Measurements from ENCODE around the gene FRMD8. TPM values are rescaled to one million over a fixed set of nuclear protein-coding genes. Genes with fewer than 3 reads are reported as not detected.

Gene FRMD8
- total RNA-seq, 2 donors from 2014 or later, result 36.1 to 106 TPM

- WGBS, result 74% methylated on average over 19 of the region's 19 CpGs
- H3K36me3 ChIP-seq, result no peaks in the 10 kb centered on the region
- H3K27ac ChIP-seq, result no peak overlapping the region
- DNase-seq (ENCODE audit: low spot score), result no peak
- H3K9me3 ChIP-seq, result no peaks in the 10 kb centered on the region
- intact Hi-C loops (cut with DNase I), result loop anchor here (5.0 kb wide), 1 partner anchor 149 kb away; the partner anchor contains the start of gene SCYL1
- H3K27me3 ChIP-seq (replicated peaks; ENCODE audit: insufficient read depth), result no peaks in the 10 kb centered on the region
- H3K4me1 ChIP-seq (replicated peaks), result peaks cover 4% of the 10 kb centered on the region
- TF ChIP-seq POLR2AphosphoS5 (IDR thresholded peaks at IDR 0.05) (no peak), CTCF (IDR thresholded peaks at IDR 0.05) (no peak), POLR2A (IDR thresholded peaks at IDR 0.05) (no peak)
- no peak overlapping the region for H3K4me3 ChIP-seq
Observed at GRCh38 chr11:65378208-65378927, 8.1 kb upstream of the FRMD8 start.

GRCh38 chr11:65378928-65379638 is 7.4 kb upstream of the FRMD8 start:
- peaks cover 4% of the 10 kb centered on the region for H3K4me1 ChIP-seq (replicated peaks)

GRCh38 chr11:65379698-65380459 is 6.6 kb upstream of the FRMD8 start:
- Histone ChIP-seq H3K9me3 (no peaks in the 10 kb centered on the region), H3K36me3 (no peaks in the 10 kb centered on the region), H3K27me3 (replicated peaks; ENCODE audit: insufficient read depth) (no peaks in the 10 kb centered on the region), H3K4me1 (replicated peaks) (peaks cover 4% of the 10 kb centered on the region), H3K27ac (peak overlapping the region; percentile 95 to 98), H3K4me3 (no peak overlapping the region)
- intact Hi-C loops (cut with DNase I), result loop anchor here (5.0 kb wide), 1 partner anchor 147 kb away; the partner anchor contains the start of gene SCYL1
- no peak for TF ChIP-seq CTCF (IDR thresholded peaks at IDR 0.05)
- TF ChIP-seq POLR2A (IDR thresholded peaks at IDR 0.05), result no peak
- TF ChIP-seq POLR2AphosphoS5 (IDR thresholded peaks at IDR 0.05), result no peak
- DNase-seq (ENCODE audit: low spot score), result no peak
- 85% methylated on average over 13 of the region's 13 CpGs for WGBS

More at GRCh38 chr11:65378928-65379638, 7.4 kb upstream of the FRMD8 start:
- DNase-seq (ENCODE audit: low spot score), result no peak
- no peak overlapping the region for H3K27ac ChIP-seq
- WGBS, result 93% methylated on average over 14 of the region's 14 CpGs
- intact Hi-C loops (cut with DNase I), result loop anchor here (5.0 kb wide), 1 partner anchor 148 kb away; the partner anchor contains the start of gene SCYL1
- H3K9me3 ChIP-seq, result no peaks in the 10 kb centered on the region
- H3K36me3 ChIP-seq, result no peaks in the 10 kb centered on the region
- H3K27me3 ChIP-seq (replicated peaks; ENCODE audit: insufficient read depth), result no peaks in the 10 kb centered on the region
- no peak overlapping the region for H3K4me3 ChIP-seq
- TF ChIP-seq POLR2AphosphoS5 (IDR thresholded peaks at IDR 0.05), result no peak
- no peak for TF ChIP-seq POLR2A (IDR thresholded peaks at IDR 0.05)
- no peak for TF ChIP-seq CTCF (IDR thresholded peaks at IDR 0.05)

GRCh38 chr11:65380460-65381119 is 5.8 kb upstream of the FRMD8 start:
- intact Hi-C loops (cut with DNase I), result no loop called here
- H3K27ac ChIP-seq, result peak overlapping the region; percentile 95 to 98
- H3K9me3 ChIP-seq, result no peaks in the 10 kb centered on the region
- WGBS, result 83% methylated on average over 13 of the region's 16 CpGs
- H3K4me3 ChIP-seq, result no peak overlapping the region
- peaks cover 4% of the 10 kb centered on the region for H3K4me1 ChIP-seq (replicated peaks)
- H3K36me3 ChIP-seq, result no peaks in the 10 kb centered on the region
- TF ChIP-seq POLR2AphosphoS5 (IDR thresholded peaks at IDR 0.05) (no peak), CTCF (IDR thresholded peaks at IDR 0.05) (no peak), POLR2A (IDR thresholded peaks at IDR 0.05) (no peak)
- no peak for DNase-seq (ENCODE audit: low spot score)
- no peaks in the 10 kb centered on the region for H3K27me3 ChIP-seq (replicated peaks; ENCODE audit: insufficient read depth)
